HepG2 (cell line): ENCODE data around the gene SUSD3.

Source experiments
- CHD2 ChIP-seq: IDR thresholded peaks from 2 replicates; pipeline ENCODE4 v1.6.1; 2011; ENCODE audit warnings: low read depth, low read length, improper control_type of control experiment
- JUNB ChIP-seq: sonication (generic); formaldehyde crosslinking; IDR thresholded peaks from 2 replicates; pipeline ENCODE4 v1.8.0; 2022; ENCODE audit warnings: missing genetic modification reagents, mild to moderate bottlenecking, borderline replicate concordance
- POLR2AphosphoS5 ChIP-seq: IDR thresholded peaks from 2 replicates; pipeline ENCODE4 v1.6.1; 2012; ENCODE audit warnings: low read depth, low read length
- TF ChIP-seq, protein P1 (sequence below): sonication (generic); formaldehyde crosslinking; IDR thresholded peaks from 2 replicates; pipeline ENCODE4 v1.5.0; 2020; ENCODE audit warnings: mild to moderate bottlenecking, missing genetic modification reagents, moderate library complexity

DNA sequence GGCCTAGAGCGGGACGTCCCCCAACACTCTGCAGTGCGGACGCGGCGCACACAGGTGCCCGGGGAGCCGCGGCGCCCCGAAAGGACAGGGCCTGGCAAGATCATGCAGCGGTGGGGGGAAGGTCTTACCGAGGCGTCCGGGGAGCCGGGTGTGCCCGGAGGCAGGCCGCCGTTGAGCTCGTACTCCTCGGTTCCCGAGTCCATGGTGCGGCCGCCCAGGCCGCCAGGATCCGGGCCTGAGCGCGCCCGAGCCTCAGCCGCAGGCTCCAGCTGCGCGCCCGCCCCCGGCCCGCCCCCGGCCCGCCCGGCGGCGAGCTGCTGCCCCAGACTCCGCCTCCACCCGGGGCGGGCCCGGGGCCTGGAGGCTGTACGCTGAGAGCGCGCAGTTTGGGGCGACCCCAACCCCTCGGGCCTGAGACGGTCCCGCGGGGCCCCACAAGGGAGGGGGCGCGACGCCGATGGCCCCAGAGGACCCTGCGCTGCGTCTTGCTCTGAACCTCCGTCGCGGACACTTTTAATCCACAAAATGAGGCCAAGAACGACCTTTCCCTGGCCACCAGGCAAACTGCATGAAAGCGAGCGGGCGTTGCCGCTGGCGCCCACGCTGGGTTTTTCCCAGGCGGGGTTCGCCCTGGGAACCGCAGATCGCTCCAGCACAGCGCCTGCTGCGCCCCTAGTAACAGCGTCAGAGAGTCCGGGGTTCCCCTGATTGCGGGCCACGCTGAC is 75.7 kb downstream of the SUSD3 start, which contains the start of gene NINJ1:
- no peak for TF ChIP-seq CHD2
- TF ChIP-seq POLR2AphosphoS5 = peak; percentile 80
- TF ChIP-seq JUNB (CRISPR knock-in tag) = no peak
- TF ChIP-seq, protein P1, sequence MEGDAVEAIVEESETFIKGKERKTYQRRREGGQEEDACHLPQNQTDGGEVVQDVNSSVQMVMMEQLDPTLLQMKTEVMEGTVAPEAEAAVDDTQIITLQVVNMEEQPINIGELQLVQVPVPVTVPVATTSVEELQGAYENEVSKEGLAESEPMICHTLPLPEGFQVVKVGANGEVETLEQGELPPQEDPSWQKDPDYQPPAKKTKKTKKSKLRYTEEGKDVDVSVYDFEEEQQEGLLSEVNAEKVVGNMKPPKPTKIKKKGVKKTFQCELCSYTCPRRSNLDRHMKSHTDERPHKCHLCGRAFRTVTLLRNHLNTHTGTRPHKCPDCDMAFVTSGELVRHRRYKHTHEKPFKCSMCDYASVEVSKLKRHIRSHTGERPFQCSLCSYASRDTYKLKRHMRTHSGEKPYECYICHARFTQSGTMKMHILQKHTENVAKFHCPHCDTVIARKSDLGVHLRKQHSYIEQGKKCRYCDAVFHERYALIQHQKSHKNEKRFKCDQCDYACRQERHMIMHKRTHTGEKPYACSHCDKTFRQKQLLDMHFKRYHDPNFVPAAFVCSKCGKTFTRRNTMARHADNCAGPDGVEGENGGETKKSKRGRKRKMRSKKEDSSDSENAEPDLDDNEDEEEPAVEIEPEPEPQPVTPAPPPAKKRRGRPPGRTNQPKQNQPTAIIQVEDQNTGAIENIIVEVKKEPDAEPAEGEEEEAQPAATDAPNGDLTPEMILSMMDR = peak; percentile 5; the same call in 1 of the 2 replicates
